K562 (cell line): ENCODE results near the gene MYL3. TPM values are rescaled to one million over a fixed set of nuclear protein-coding genes. Genes with fewer than 3 reads are reported as not detected.

Experiments
- BRF1 ChIP-seq: IDR thresholded peaks from 3 replicates; pipeline ENCODE4 v1.6.1; 2011; ENCODE audit warnings: borderline replicate concordance, mild to moderate bottlenecking; ENCODE audit not compliant: insufficient read length; ENCODE audit errors: extremely low read depth
- HMGN3 ChIP-seq: IDR thresholded peaks from 2 replicates; pipeline ENCODE4 v1.6.1; 2011; ENCODE audit warnings: borderline replicate concordance, low read depth, mild to moderate bottlenecking, mixed read lengths, low read length; ENCODE audit not compliant: insufficient read length; ENCODE audit errors: extremely low read depth
- RBM15 ChIP-seq: fragments of 200-400 bp; formaldehyde crosslinking; IDR thresholded peaks from 2 replicates; pipeline ENCODE4 v1.6.1; 2018; ENCODE audit warnings: mild to moderate bottlenecking, low read length, moderate library complexity; ENCODE audit not compliant: insufficient read depth
- SAP30 ChIP-seq: fragments of 200-600 bp; sonication (generic); IDR thresholded peaks from 2 replicates; pipeline ENCODE4 v1.6.1; 2012; ENCODE audit warnings: borderline replicate concordance, low read depth, mild to moderate bottlenecking, moderate library complexity, low read length, control low read depth, inconsistent platforms; ENCODE audit not compliant: insufficient read depth, poor library complexity, severe bottlenecking
- polyA plus RNA-seq, 8 experiments: library from polyadenylated mRNA; depleted of rRNA in 4 of 8; stranded (reverse) in 5 of 8; unstranded in 3 of 8; fragments of >200 nt; fragmentation: Nextera tagmentation in 2 of 8; fragmentation: Illumina TruSeq in 1 of 8; extraction: Ambion mirVana in 2 of 8; extraction: Trizol in 1 of 8; gene quantifications; 2 replicates each; pipeline versions ENCODE4 v1.2.1 to v1.2.3, GENCODE V29; 2011 to 2014; ENCODE audit warnings: inconsistent platforms in 1 of 8, missing spikeins in 1 of 8
- total RNA-seq, 7 experiments: library from RNA; depleted of rRNA in 6 of 7; stranded (reverse); fragments of >200 nt in 6 of 7; fragmentation: Illumina TruSeq in 2 of 7; extraction: Trizol in 2 of 7; gene quantifications; 2 replicates each; pipeline versions ENCODE4 v1.2.1 to v1.2.3, GENCODE V29; 2011 to 2021; ENCODE audit warnings: low replicate concordance in 1 of 7
- TF ChIP-seq, protein P1 (sequence below): fragments of 200-600 bp; sonication (generic); IDR thresholded peaks from one replicate; pipeline ENCODE4 v1.6.1; 2012; ENCODE audit warnings: mild to moderate bottlenecking, low read depth, low read length, inconsistent platforms

MYL3 gene
- total and polyA plus RNA-seq, 9 of the 15 experiments (the other 6 are each of a cell fraction or from before 2014, with no cell fraction given) = 0.14 to 0.45 TPM; not detected in 7

DNA sequence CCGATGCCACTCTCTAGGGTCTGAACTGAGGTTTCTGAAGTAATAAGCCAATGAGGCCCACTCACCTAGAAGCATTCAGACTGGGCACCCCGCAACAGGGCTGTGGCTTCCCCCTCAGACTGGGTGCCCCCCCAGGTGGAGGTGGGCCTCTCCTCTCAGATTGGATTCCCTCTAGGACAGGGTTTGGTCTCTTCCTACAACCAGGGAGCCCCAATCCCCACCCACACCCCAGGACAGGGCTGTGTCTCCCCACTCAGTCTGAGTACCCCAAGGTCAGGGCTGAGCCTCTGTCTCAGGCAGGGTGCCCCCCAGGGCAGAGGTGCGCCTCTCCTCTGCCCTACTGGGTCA is 41.9 kb upstream of the MYL3 start (continued):
- TF ChIP-seq, protein P1, sequence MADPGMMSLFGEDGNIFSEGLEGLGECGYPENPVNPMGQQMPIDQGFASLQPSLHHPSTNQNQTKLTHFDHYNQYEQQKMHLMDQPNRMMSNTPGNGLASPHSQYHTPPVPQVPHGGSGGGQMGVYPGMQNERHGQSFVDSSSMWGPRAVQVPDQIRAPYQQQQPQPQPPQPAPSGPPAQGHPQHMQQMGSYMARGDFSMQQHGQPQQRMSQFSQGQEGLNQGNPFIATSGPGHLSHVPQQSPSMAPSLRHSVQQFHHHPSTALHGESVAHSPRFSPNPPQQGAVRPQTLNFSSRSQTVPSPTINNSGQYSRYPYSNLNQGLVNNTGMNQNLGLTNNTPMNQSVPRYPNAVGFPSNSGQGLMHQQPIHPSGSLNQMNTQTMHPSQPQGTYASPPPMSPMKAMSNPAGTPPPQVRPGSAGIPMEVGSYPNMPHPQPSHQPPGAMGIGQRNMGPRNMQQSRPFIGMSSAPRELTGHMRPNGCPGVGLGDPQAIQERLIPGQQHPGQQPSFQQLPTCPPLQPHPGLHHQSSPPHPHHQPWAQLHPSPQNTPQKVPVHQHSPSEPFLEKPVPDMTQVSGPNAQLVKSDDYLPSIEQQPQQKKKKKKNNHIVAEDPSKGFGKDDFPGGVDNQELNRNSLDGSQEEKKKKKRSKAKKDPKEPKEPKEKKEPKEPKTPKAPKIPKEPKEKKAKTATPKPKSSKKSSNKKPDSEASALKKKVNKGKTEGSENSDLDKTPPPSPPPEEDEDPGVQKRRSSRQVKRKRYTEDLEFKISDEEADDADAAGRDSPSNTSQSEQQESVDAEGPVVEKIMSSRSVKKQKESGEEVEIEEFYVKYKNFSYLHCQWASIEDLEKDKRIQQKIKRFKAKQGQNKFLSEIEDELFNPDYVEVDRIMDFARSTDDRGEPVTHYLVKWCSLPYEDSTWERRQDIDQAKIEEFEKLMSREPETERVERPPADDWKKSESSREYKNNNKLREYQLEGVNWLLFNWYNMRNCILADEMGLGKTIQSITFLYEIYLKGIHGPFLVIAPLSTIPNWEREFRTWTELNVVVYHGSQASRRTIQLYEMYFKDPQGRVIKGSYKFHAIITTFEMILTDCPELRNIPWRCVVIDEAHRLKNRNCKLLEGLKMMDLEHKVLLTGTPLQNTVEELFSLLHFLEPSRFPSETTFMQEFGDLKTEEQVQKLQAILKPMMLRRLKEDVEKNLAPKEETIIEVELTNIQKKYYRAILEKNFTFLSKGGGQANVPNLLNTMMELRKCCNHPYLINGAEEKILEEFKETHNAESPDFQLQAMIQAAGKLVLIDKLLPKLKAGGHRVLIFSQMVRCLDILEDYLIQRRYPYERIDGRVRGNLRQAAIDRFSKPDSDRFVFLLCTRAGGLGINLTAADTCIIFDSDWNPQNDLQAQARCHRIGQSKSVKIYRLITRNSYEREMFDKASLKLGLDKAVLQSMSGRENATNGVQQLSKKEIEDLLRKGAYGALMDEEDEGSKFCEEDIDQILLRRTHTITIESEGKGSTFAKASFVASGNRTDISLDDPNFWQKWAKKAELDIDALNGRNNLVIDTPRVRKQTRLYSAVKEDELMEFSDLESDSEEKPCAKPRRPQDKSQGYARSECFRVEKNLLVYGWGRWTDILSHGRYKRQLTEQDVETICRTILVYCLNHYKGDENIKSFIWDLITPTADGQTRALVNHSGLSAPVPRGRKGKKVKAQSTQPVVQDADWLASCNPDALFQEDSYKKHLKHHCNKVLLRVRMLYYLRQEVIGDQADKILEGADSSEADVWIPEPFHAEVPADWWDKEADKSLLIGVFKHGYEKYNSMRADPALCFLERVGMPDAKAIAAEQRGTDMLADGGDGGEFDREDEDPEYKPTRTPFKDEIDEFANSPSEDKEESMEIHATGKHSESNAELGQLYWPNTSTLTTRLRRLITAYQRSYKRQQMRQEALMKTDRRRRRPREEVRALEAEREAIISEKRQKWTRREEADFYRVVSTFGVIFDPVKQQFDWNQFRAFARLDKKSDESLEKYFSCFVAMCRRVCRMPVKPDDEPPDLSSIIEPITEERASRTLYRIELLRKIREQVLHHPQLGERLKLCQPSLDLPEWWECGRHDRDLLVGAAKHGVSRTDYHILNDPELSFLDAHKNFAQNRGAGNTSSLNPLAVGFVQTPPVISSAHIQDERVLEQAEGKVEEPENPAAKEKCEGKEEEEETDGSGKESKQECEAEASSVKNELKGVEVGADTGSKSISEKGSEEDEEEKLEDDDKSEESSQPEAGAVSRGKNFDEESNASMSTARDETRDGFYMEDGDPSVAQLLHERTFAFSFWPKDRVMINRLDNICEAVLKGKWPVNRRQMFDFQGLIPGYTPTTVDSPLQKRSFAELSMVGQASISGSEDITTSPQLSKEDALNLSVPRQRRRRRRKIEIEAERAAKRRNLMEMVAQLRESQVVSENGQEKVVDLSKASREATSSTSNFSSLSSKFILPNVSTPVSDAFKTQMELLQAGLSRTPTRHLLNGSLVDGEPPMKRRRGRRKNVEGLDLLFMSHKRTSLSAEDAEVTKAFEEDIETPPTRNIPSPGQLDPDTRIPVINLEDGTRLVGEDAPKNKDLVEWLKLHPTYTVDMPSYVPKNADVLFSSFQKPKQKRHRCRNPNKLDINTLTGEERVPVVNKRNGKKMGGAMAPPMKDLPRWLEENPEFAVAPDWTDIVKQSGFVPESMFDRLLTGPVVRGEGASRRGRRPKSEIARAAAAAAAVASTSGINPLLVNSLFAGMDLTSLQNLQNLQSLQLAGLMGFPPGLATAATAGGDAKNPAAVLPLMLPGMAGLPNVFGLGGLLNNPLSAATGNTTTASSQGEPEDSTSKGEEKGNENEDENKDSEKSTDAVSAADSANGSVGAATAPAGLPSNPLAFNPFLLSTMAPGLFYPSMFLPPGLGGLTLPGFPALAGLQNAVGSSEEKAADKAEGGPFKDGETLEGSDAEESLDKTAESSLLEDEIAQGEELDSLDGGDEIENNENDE = no peak
- TF ChIP-seq SAP30 (no peak), HMGN3 (no peak), BRF1 (no peak), RBM15 (no peak)
